HG02981 (cell line): ENCODE measurements around the gene MOCS2.

Experiments used
- ATAC-seq: cut with Tn5 transposase; IDR thresholded peaks from one replicate; pipeline ENCODE4 v1.9.1; 2021; ENCODE audit warnings: mild to moderate bottlenecking, moderate library complexity; ENCODE audit not compliant: unreplicated experiment

Gene MOCS2

DNA sequence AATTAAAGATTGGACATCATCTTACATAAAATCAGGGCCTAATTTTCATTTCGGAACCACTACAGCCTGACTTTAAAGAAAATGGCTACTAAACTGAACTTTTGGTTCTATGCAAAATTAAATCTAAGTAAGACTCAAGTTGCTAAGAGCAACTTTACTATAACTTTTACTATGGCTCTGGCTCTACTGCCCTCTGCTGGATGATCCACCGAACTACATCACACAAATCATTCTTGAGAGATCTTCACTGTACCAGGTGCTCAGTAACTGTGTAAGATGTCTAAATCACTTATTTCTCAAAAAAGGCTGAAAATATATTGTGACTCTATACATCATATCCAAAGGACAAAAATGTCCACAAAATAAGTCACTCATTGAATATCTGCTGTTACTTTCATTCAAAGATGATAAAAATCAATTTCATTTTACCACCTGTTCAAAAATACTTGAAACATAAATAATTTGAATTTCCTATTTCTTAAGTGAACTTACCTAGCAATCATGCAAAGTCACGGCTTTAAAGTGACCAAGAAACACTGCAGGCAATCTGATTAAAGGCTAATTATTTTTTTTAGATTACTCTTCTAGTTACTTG is 13.5 kb downstream of the MOCS2 start:
- peak; percentile 84 for ATAC-seq

DNA sequence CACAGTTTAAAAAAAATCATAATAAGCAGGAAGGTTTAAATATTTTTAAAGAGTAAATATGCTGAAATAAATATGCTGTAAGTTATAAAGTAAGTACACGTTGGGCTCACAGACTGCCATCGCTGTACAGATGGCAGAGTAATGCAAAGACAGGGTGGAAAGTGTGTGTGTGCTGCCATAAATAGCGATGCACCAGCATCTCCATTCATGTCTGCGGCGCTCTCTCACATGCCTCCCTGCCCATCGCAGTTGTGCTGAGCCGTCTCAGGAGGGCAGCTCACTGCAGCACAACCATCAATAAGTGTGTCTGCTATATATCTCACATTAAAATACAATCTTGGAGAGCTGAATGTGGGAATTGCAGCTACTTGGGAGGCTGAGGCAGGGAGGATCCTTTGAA is 14.3 kb downstream of the MOCS2 start:
- ATAC-seq: no peak

DNA sequence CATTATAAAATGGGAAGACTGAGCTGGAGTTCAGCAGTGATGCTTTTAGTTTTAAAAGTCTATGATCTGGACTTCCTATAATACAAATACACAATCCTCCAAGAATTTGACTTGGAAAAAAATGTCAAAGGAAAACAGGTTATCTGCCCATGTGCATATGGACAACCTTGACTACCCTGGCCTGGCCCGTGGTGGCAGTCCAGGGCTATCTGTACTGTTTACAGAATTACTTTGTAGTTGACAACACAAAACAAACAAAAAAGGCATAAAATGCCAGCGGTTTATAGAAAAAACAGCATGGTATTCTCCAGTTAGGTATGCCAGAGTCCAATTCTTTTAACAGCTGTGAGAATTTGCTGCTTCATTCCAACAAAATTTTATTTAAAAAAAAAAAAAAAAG is 17.3 kb downstream of the MOCS2 start:
- ATAC-seq: no peak

DNA sequence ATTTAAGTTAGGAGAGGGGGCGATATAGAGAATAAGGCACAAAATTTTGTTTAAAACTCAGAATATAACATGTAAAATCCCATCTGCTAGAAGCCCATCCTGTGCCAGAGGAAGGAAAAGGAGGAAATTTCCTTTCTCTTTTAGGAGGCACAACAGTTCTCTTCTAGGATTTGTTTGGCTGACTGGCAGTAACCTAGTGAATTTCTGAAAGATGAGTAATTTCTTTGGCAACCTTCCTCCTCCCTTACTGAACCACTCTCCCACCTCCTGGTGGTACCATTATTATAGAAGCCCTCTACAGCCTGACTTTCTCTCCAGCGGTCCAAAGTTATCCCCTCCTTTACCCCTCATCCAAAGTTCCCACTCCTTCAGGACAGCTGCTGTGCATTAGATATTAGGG is 18.3 kb downstream of the MOCS2 start:
- ATAC-seq: no peak

DNA sequence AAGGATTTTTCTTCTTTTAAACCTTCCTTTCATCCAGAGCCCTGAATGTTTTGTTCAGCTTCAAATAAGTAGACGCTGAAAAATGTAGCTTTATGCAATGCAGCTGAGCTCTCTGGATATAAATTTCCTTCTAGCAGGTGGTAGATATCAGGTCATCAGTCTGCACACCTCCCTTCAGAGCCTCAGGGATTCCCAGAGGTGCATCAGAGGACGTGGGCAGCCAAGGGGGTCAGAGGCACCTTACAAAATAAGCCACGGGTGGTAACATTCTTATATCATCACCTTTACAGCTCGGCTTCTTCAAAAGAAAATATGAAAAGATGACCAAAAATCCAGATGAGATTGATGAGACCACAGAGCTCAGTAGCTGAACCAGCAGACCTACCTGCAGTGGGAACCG is 19.3 kb downstream of the MOCS2 start:
- ATAC-seq: no peak

DNA sequence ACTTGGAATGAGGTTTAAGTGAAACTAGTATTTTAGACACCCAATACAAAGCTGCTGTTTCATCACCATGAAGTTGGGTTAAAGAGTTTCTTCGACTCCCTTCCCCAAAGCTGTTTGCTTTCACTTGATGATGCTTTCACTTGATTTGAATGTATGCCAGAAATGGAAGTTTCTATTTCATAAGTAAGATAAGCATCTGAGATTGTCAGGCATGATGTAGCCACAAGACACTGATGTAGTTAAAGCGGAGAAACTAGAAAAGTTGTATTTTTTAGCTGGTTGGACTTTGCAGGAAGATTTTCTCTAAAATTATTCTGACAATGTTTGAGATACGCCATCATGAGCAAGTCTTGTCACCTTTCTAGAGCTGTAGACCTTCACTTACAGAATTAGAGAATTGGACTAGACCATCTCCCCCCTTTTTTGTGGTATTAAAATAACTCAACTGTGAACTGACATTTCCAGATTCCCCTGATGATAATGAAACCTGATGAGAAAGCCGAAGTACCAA is 20.0 kb downstream of the MOCS2 start:
- ATAC-seq: peak; percentile 69

DNA sequence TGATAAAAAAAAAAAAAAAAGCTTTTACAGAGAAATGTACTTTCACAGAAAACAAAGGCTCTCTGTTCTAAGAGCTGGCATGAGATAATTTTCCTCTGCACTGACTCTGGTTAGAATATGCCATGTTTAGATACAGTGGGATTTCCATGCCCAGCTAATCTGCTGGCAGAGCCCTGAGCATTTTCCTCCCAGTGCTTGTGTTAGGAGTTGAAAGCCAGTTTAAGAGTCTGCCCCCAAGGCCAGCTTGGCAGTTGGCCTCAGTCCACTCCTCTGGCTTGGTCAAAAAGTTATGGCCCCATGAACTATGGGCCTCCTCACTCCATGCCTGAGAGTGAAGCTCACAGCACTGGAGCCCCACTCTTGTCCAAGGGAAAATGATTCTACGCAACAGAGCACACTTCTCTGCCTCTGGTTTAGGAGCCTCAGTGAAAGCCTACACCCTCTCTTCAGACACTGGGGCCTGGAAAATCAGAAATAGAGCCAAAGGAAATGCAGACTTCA is 21.9 kb downstream of the MOCS2 start:
- no peak for ATAC-seq

DNA sequence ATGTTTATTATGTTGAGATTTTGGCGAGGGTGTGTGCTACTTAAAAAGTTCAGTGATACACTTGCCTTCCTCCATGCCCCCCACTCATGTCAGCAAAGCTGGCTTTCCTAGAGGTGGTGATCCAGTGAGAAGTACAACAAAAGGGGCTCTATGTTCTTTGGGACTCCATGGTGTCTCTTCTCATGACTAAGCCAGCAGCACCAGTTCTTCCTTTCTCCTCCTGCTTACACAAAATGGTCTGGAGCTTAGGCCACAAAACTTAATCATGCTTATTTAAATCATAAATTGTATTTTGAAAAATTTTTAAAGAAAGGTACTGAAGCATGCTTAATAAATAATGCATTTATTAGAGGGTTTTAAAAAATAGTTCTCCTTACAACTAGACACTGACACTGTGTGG is 22.4 kb downstream of the MOCS2 start:
- ATAC-seq: no peak

DNA sequence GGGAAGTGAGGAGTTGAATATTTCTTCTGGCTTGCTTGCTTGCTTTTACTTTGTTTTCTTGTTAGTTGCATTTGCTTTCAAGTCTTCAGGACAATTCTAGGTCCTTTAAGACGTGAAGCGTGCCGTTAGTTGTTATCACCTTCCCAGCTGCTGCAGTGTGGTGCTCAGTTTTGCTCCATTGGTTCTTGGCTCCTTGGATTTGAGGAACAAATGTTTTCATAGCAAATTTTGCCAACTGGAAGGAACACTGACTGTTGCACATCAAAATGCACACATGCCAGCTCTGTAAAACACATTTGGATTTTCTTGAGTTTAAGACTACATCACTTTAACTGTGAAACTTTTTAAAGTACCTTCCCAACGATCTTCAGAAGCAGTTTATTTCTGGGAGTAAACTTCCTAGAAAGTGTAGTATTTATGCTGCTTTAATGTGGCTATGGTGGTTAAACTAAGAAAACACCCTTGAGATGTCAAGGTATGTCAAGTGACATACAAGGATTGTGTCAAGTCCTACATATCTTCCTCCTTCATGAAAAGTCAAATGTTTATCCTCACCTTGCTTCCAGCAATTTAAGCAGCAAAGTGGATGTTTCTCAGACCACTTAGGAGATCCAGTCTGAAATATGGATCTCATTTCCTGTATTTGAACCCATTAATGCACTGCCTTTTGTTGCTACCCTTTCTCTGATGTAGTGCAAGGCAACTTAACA is 24.9 kb downstream of the MOCS2 start:
- ATAC-seq: no peak

DNA sequence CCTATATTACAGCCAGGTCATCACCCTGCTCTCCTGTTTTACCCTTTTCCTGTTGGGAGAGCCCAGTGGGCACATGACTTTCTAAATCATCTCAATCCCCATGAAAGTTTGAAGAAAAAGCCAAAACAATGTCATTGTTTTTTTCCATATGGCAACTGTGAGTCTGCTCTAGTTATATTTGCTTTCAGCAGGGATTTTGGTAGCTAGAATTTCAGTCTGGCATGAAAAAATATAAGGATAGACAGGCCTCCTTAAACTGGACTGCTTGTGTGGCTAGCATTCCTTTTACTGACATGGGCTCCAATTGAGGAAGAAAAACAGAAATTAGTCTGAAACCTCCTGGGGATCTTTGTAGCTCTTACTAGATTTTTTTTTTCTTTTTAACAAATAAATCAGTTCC is 25.6 kb downstream of the MOCS2 start:
- ATAC-seq: no peak

DNA sequence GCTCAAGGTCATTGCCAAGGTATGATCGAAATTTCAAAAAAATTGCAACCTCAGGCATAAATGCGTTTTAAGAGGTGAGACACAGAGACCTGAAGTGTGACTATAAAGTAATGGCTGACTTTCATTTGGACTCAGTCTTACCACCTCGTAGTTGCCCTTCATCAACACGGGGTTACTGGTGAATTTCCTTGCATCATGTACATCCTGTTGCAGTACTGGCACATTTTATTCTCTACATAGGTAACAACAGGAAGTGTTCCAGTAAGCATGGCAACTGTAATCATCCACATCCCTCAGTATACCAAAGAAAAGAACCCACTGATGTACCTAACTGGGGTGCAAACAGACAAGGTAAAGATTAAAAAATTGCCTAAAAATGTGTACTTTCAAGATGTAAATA is 29.3 kb downstream of the MOCS2 start:
- ATAC-seq: no peak

DNA sequence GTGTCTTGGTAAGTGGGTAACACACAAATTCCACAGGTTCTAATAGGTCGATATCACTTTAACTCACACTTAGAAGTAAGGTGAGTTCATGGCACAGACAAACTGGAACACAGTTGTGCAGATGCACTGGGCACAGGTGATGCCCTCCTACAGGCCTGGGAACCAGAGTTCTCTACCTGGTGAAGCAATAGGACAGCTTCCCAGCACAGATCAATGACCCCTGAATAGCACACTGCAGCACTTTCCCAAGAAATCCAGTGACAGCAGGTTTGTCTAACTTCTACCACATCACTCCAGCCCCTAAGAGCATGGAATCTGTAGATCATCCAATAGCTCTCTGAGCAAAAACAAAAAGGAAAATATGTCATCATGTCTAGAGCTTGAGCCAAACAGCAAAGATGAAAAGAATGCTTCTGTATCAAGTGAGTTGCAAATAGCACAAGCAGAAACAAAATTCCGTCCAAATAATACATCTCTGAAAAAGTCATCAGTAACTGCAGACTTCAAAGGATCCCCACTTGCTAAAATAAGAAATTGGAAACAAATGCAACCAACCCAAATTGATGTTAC is 33.5 kb downstream of the MOCS2 start:
- ATAC-seq: no peak

DNA sequence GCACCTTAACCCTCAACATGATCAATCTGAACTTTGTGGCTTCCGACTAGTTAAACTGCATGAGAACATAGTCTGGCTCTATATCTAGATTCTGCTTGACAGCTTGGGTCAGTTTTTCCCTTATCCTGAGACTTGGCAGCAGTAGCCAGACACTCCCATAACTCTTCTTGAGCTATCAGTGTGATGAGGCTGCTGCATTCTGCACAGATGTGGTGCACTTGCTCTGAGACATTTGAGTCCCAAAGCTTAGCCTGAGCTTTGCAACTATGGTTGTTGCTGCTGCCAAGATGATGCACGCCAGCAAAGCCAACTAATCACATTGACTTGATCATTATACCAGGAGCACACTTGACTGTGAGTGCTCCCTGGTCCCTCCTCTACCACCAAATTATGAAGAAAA is 36.2 kb downstream of the MOCS2 start:
- no peak for ATAC-seq

DNA sequence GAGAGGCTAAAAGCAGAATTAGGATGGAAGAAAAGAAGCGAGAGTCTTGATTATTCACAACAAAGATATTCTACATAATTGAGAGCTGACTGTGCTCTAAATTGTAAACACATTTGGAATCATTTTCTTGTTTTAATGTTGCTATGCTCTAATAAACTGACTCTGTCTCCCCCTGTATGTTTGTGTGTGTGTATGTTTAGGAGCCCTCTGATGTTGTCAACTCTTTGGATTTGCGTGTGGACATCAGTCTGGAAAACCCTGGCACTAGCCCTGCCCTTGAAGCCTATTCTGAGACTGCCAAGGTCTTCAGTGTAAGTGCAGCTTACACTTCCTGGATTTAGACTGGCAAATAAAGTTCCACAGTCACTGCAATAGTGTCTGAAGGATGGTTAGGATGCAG is 37.8 kb downstream of the MOCS2 start:
- no peak for ATAC-seq

DNA sequence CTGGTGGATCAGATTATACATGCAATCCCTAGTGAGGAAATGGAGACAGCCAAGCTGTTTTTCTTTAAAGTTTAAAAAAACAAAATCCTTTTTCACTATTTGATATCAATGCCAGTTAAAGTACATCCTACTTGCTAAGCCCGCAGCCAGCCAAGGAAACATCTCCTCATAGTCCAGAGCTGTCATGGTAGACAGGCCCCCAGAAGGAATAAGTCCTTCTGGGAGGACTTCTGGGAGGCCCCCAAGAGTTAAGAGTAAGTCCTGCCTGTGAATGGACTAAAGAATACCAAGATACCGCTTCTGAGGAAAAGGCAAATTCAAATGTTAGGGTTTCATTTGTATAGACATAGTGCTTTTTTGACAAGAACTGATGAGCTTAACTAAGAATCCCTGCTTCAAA is 38.3 kb downstream of the MOCS2 start:
- ATAC-seq: no peak

DNA sequence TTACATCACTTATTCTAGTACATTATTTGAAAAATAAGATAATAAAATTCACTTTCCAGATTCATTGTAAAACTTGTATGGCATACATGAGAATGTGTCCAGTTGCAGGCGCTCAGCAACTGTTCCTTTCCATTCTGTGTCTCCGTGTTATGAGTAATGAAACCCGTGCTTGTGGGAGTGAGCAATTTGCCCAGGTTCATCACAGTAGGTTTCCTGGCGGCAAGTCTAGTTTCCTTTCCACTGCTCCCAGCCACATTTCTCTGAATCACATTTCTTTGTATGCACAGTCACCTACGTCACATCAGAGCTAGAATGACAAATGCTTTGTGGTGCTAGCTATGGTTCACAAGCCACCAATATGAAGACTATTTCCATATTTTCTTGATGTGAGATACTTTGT is 39.9 kb downstream of the MOCS2 start:
- ATAC-seq: no peak

DNA sequence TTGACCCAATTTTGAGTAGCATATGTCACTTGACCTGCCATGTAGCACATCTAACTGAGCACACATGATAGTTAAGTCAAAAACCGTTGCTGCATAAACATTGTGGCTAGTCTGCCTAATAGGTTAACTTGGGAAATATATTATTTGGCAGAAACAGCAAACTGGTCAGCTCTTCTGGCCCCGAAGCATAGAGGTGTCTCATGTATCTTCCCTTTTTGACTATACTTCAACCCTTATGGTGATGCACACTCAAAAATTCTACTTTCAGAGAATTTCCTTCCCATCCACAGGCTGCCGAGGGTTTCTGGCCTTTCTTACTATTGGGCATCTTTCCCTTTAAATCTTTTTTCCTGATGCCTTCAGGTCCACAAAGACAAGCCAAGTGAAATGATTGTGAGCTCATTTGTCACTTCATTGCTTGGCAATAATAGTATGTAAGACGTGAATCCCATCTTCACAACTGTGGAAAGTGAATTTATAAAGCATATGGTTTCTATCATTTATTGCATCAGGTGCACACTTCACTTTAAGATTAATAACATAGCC is 41.2 kb downstream of the MOCS2 start:
- ATAC-seq: no peak

DNA sequence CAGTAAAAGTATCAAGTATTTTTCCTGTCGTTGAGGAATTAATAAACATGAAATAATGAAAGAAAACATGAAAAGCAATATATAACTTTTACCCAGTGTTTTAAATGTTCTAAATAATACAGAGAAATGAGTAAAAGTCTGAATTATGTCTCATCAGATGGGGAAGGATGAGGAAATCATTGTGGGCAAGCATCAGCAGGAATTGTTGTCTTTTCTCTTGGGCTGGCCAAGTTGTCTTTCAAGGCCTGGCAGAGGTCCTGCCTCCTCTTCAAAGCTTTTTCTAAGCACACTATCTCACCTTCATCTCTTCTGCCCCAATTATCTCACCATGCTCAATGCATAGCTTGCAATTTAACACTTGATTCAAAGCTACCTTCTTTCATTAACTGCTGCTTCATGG is 41.9 kb downstream of the MOCS2 start:
- no peak for ATAC-seq

DNA sequence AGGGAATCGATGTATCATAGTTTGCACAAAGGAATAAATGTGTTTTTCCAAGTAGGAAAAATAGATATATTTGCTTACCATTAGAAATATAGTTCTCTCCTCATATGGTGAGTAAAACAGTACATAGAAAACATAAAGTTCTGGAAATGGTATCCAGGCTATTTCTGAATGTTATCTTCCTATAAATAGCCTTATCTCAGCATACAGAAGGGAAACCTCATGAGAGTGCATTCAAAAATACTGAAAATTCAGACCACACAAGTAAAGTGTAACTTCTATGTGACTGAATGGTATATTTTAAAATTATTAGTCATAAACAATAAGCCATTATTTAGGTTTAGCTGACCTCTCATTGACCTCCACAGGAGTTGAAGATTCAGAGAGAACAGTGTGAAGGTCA is 43.5 kb downstream of the MOCS2 start:
- ATAC-seq: no peak

DNA sequence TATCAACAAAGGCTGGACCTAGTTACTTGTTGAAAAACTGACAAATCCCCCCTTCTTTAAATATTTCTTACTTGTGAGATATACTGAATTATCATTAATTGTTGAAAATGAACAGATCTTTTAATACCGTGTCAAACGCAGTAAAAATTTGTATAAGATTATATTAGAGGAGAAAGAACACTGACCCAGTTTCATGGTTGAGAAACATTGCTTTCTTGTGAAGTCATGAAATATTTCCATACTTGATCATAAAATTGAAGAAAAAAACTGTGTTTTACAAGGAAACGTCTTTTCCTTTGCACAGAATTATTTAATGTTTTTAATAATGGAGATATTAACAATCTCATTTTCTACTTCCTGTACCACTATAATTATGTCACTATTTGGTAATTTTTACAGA is 45.8 kb downstream of the MOCS2 start:
- ATAC-seq: no peak

DNA sequence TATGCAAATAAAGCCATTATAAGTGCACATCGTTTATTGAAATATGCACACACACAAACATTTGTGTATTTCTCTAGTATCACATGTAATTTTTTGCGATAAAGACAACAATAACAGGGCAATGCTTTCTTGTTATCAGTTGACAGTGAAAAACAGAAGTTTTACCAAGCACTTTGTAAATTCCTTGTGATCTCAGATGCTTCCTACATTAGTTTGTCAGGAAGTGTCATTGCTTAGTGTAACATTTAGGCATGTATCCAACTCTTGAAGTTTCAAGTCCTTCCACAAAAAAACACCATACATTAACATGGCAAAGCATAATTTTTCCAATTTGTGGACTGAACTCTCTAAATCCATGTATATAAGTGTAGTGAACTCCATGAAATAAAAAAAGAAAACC is 46.4 kb downstream of the MOCS2 start:
- no peak for ATAC-seq

DNA sequence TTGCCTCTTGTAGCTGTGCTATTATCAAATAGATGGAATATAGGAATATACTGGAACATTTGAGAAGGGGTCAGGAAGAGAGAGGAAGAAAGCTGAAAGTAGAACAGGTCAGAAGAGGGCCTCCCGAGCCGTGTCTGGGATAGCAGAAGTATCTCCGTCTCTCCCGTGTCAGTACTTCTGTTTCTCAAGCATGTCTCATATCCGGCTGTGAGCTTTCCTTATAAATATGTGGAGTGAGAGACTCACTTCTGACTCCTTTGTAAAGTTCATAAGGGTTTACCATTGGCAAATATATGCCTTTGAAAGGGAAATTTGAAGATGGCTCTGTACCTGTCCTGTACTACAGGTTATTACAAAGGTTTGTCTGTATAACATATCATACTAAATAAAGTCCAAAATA is 50.3 kb downstream of the MOCS2 start:
- no peak for ATAC-seq
